Nephron progenitor cell (in vitro differentiated cells): ENCODE data around the gene ADD1.

Experiments used
- DNase-seq: peaks from one replicate; pipeline ENCODE4 v3.0.0; 2021
- H3K27ac Mint-ChIP-seq: 2 replicates; pipeline ENCODE4 v1.8.0; 2021; ENCODE audit warnings: mild to moderate bottlenecking, moderate library complexity, mixed read lengths
- H3K27me3 Mint-ChIP-seq: 2 replicates; pipeline ENCODE4 v1.8.0; 2021; ENCODE audit warnings: mild to moderate bottlenecking, low read depth, mixed read lengths; ENCODE audit not compliant: poor library complexity
- H3K36me3 Mint-ChIP-seq: 2 replicates; pipeline ENCODE4 v1.8.0; 2021; ENCODE audit warnings: low read depth, mixed read lengths
- H3K4me1 Mint-ChIP-seq: 2 replicates; pipeline ENCODE4 v1.8.0; 2021; ENCODE audit warnings: mixed read lengths
- H3K4me3 Mint-ChIP-seq: 2 replicates; pipeline ENCODE4 v1.8.0; 2021; ENCODE audit warnings: mild to moderate bottlenecking, moderate library complexity, mixed read lengths
- H3K9me3 Mint-ChIP-seq: 2 replicates; pipeline ENCODE4 v1.8.0; 2021; ENCODE audit warnings: mild to moderate bottlenecking, moderate library complexity, mixed read lengths
- TF ChIP-seq, protein P1 (sequence below): fragments of 200-600 bp; sonication (generic); IDR thresholded peaks from 2 replicates; pipeline ENCODE4 v1.5.0; 2021; ENCODE audit warnings: antibody characterized with exemption

The ADD1 gene

DNA sequence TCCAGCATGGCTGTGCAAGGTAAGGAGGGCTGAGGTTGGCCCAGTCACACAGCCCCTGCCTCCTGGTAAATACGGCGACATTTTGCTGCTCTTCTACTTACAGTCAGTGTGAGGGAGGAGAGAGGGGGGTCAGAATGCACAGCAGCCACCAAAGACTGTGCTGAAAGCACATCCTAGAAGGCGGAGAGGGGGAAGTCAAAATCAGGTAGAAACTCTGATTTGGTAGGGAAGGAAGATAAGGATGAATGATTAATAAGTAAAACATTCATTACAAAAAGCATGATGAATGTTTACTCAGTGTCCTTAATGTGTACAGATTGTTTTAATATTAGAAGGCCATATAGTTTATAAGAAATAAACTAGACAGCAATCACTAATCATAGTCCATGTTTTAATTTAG, 57.5 kb downstream of the ADD1 start:
- H3K9me3 Mint-ChIP-seq: no peaks in the 10 kb centered on the region
- TF ChIP-seq, protein P1, sequence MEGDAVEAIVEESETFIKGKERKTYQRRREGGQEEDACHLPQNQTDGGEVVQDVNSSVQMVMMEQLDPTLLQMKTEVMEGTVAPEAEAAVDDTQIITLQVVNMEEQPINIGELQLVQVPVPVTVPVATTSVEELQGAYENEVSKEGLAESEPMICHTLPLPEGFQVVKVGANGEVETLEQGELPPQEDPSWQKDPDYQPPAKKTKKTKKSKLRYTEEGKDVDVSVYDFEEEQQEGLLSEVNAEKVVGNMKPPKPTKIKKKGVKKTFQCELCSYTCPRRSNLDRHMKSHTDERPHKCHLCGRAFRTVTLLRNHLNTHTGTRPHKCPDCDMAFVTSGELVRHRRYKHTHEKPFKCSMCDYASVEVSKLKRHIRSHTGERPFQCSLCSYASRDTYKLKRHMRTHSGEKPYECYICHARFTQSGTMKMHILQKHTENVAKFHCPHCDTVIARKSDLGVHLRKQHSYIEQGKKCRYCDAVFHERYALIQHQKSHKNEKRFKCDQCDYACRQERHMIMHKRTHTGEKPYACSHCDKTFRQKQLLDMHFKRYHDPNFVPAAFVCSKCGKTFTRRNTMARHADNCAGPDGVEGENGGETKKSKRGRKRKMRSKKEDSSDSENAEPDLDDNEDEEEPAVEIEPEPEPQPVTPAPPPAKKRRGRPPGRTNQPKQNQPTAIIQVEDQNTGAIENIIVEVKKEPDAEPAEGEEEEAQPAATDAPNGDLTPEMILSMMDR: no peak
- no peak overlapping the region for H3K4me3 Mint-ChIP-seq
- H3K27me3 Mint-ChIP-seq: no peaks in the 10 kb centered on the region
- peaks cover 70% of the 10 kb centered on the region for H3K36me3 Mint-ChIP-seq
- DNase-seq: no peak
- H3K4me1 Mint-ChIP-seq: no peaks in the 10 kb centered on the region
- no peak overlapping the region for H3K27ac Mint-ChIP-seq

GRCh38 chr4:2902126-2902525, 58.5 kb downstream of the ADD1 start:
- Mint-ChIP-seq H3K4me3 (no peak overlapping the region), H3K27me3 (no peaks in the 10 kb centered on the region), H3K4me1 (no peaks in the 10 kb centered on the region), H3K9me3 (no peaks in the 10 kb centered on the region), H3K27ac (no peak overlapping the region), H3K36me3 (peaks cover 69% of the 10 kb centered on the region)
- TF ChIP-seq, protein P1: no peak
- DNase-seq: no peak

- peaks cover 66% of the 10 kb centered on the region for H3K36me3 Mint-ChIP-seq
- no peak overlapping the region for H3K4me3 Mint-ChIP-seq
- H3K27me3 Mint-ChIP-seq: no peaks in the 10 kb centered on the region
- no peak for DNase-seq
- H3K4me1 Mint-ChIP-seq: no peaks in the 10 kb centered on the region
- TF ChIP-seq, protein P1: no peak
- no peaks in the 10 kb centered on the region for H3K9me3 Mint-ChIP-seq
- peak overlapping the region; percentile 95 for H3K27ac Mint-ChIP-seq
Observed at GRCh38 chr4:2905544-2905943, 61.9 kb downstream of the ADD1 start.

- Mint-ChIP-seq H3K4me1 (no peaks in the 10 kb centered on the region), H3K4me3 (no peak overlapping the region)
Observed at GRCh38 chr4:2906218-2906617, 62.6 kb downstream of the ADD1 start.

DNA sequence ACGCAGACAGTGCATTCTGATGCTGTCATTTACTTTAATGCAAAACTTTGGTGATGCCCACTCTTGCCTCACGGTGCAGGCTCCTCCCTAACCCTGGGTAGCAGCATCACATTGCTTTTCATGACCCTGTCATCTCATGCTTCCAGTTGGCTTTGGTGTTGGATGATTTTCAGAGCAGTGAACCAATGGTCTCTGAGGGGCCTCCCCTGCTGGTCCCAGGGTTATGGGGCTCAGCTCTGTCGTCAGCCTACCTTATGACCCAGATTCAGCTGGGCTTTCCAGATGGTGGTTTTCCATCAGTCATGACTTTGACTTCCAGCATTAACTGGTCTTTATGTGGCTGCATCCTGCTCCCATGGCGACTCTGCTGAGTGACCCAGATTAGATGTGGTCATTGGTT, 63.6 kb downstream of the ADD1 start:
- no peak overlapping the region for H3K27ac Mint-ChIP-seq
- TF ChIP-seq, protein P1: no peak
- no peak for DNase-seq
- H3K9me3 Mint-ChIP-seq: no peaks in the 10 kb centered on the region
- no peaks in the 10 kb centered on the region for H3K27me3 Mint-ChIP-seq
- no peaks in the 10 kb centered on the region for H3K4me1 Mint-ChIP-seq
- H3K4me3 Mint-ChIP-seq: no peak overlapping the region
- peaks cover 64% of the 10 kb centered on the region for H3K36me3 Mint-ChIP-seq

More at GRCh38 chr4:2906218-2906617, 62.6 kb downstream of the ADD1 start:
- peaks cover 66% of the 10 kb centered on the region for H3K36me3 Mint-ChIP-seq
- no peak for DNase-seq
- TF ChIP-seq, protein P1: no peak
- no peaks in the 10 kb centered on the region for H3K9me3 Mint-ChIP-seq
- H3K27me3 Mint-ChIP-seq: no peaks in the 10 kb centered on the region
- H3K27ac Mint-ChIP-seq: no peak overlapping the region

- peaks cover 63% of the 10 kb centered on the region for H3K36me3 Mint-ChIP-seq
- H3K27ac Mint-ChIP-seq: no peak overlapping the region
- H3K9me3 Mint-ChIP-seq: no peaks in the 10 kb centered on the region
- TF ChIP-seq, protein P1: no peak
- no peaks in the 10 kb centered on the region for H3K4me1 Mint-ChIP-seq
- no peak for DNase-seq
- no peak overlapping the region for H3K4me3 Mint-ChIP-seq
- no peaks in the 10 kb centered on the region for H3K27me3 Mint-ChIP-seq
Observed at GRCh38 chr4:2907706-2908293, 64.2 kb downstream of the ADD1 start.
